PC-9 (cell line): Measurements from ENCODE around the gene SEMA6B.

ENCODE experiments used
- EZH2 ChIP-seq: fragments of 200-600 bp; sonication (generic); IDR thresholded peaks from 2 replicates; pipeline ENCODE4 v1.8.0; 2017; ENCODE audit warnings: antibody characterized with exemption, low read depth
- TF ChIP-seq, protein P1 (sequence below): fragments of 200-600 bp; sonication (generic); conservative IDR thresholded peaks from 2 replicates; pipeline ENCODE4 v1.6.1; 2017; ENCODE audit warnings: mixed run types, antibody characterized with exemption, mild to moderate bottlenecking, moderate library complexity

DNA sequence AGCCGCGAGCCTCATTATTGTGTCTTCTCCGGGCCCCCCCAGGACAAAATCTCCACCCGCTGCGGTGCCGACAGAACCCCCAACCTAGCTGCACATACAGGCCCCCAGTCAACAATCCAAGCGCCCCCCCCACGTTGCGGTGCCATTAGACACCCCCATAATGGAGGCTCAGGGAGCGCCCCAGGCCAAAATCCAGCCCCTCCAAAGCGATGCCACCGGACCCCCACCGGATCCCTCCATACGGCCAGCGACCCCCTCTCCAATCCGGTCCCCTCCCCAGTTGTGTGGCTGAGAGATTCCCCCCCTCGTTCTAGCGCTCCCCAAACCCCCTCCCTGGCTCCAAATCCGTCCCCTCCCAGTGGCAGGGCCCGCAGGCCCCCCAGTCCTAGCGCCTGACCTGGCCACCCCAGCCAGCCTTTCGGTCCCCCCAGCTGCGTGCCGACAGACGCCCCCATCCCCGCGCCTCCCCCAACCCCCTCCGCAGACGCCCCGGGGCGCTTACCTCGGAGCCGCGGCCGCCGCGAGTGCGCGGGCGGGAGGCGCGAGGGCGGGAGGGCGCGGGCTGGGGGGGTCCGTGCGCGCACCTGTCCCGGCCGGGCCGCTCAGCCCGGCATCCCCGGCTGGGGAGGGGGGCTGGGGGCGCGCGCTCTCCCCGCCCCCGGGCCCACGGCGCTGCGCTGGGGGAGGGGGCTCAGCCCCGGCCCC is 21.6 kb upstream of the SEMA6B start:
- TF ChIP-seq EZH2 = no peak
- TF ChIP-seq, protein P1, sequence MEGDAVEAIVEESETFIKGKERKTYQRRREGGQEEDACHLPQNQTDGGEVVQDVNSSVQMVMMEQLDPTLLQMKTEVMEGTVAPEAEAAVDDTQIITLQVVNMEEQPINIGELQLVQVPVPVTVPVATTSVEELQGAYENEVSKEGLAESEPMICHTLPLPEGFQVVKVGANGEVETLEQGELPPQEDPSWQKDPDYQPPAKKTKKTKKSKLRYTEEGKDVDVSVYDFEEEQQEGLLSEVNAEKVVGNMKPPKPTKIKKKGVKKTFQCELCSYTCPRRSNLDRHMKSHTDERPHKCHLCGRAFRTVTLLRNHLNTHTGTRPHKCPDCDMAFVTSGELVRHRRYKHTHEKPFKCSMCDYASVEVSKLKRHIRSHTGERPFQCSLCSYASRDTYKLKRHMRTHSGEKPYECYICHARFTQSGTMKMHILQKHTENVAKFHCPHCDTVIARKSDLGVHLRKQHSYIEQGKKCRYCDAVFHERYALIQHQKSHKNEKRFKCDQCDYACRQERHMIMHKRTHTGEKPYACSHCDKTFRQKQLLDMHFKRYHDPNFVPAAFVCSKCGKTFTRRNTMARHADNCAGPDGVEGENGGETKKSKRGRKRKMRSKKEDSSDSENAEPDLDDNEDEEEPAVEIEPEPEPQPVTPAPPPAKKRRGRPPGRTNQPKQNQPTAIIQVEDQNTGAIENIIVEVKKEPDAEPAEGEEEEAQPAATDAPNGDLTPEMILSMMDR = no peak
